Adipocyte (in vitro differentiated cells): Measurements from ENCODE around the gene AHNAK.
"Not testable (repeated sequence)": the region's sequence is repeated elsewhere in the genome, so short reads cannot be mapped to it uniquely, and the experiment has no call there.

ENCODE experiments used
- DNase-seq: peaks from one replicate; pipeline ENCODE4 v3.0.0-alpha.2; 2015; ENCODE audit warnings: low read depth
- H3K27me3 ChIP-seq: replicated peaks from 2 replicates; pipeline ENCODE4 v1.7.0; 2013; ENCODE audit warnings: mild to moderate bottlenecking, low read length, moderate library complexity; ENCODE audit not compliant: control insufficient read depth, insufficient read depth
- H3K36me3 ChIP-seq: 2 replicates; pipeline ENCODE4 v1.7.0; 2013; ENCODE audit warnings: low read length, mild to moderate bottlenecking, moderate library complexity; ENCODE audit not compliant: control insufficient read depth, insufficient read depth, severe bottlenecking
- H3K4me1 ChIP-seq: 2 replicates; pipeline ENCODE4 v1.7.0; 2013; ENCODE audit warnings: mild to moderate bottlenecking, low read length, moderate library complexity; ENCODE audit not compliant: control insufficient read depth, insufficient read depth
- H3K4me3 ChIP-seq: 2 replicates; pipeline ENCODE4 v1.7.0; 2013; ENCODE audit warnings: mild to moderate bottlenecking, low read length, moderate library complexity
- H3K9ac ChIP-seq: 2 replicates; pipeline ENCODE4 v1.7.0; 2013; ENCODE audit warnings: mild to moderate bottlenecking, low read length, moderate library complexity
- H3K9me3 ChIP-seq: 2 replicates; pipeline ENCODE4 v1.7.0; 2013; ENCODE audit warnings: mild to moderate bottlenecking, low read length, moderate library complexity; ENCODE audit not compliant: control insufficient read depth

Gene AHNAK

GRCh38 chr11:62449912-62450311, 96.7 kb downstream of the AHNAK start:
- H3K36me3 ChIP-seq, H3K9ac ChIP-seq, H3K9me3 ChIP-seq, DNase-seq, H3K4me3 ChIP-seq, H3K27me3 ChIP-seq: not testable (repeated sequence)
- H3K4me1 ChIP-seq, result peaks cover 15% of the 10 kb centered on the region

DNA sequence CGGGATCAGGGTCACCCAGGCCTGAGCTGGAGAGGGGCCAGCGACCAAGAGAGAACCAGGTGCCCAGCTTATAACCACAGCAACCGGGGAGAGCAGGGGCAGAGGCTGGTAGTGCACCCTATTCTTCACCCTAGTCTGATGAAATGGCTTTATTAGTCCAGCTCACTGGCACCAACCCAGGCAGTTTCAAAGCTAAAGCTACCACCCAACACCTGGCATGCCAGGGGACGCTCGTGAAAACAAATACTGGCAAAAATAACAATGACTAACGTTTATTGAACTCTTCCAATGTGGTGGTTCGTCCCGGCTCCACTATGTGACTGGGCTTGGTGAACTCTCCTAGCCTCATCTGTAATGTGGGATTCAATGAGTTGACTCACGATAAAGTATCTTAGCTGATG, 97.2 kb downstream of the AHNAK start:
- no peak for DNase-seq
- Histone ChIP-seq H3K4me3 (no peak overlapping the region), H3K36me3 (no peaks in the 10 kb centered on the region), H3K9ac (no peak overlapping the region), H3K4me1 (peaks cover 19% of the 10 kb centered on the region), H3K9me3 (no peaks in the 10 kb centered on the region), H3K27me3 (no peaks in the 10 kb centered on the region)

GRCh38 chr11:62446091-62446490, 100.5 kb downstream of the AHNAK start:
- Histone ChIP-seq H3K4me3 (no peak overlapping the region), H3K27me3 (no peaks in the 10 kb centered on the region), H3K4me1 (peaks cover 31% of the 10 kb centered on the region), H3K9me3 (no peaks in the 10 kb centered on the region), H3K36me3 (no peaks in the 10 kb centered on the region), H3K9ac (no peak overlapping the region)
- no peak for DNase-seq

DNA sequence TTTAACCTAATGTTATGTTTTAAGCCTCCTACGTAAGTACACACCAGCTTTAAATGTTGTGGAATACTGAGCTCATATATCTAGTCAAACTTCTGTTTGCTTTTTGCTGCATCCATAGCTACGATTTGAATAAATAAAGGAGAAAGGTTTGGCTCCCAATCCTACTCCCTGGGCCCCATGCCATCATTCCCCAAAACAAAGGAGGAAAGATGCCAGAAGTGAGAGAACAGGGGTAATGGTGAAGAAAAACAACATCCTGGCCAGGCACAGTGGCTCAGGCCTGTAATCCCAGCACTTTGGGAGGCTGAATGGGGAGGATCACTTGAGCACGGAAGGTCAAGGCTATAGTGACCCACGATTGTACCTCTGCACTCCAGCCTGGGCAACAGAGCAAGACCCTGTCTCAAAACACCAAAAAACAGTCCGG, 101.3 kb downstream of the AHNAK start:
- H3K27me3 ChIP-seq, result no peaks in the 10 kb centered on the region
- no peaks in the 10 kb centered on the region for H3K36me3 ChIP-seq
- H3K4me1 ChIP-seq, result peaks cover 37% of the 10 kb centered on the region
- H3K9ac ChIP-seq, result peak overlapping the region; percentile 86
- peak; percentile 37 for DNase-seq
- H3K4me3 ChIP-seq, result peak overlapping the region; percentile 76
- H3K9me3 ChIP-seq, result no peaks in the 10 kb centered on the region

DNA sequence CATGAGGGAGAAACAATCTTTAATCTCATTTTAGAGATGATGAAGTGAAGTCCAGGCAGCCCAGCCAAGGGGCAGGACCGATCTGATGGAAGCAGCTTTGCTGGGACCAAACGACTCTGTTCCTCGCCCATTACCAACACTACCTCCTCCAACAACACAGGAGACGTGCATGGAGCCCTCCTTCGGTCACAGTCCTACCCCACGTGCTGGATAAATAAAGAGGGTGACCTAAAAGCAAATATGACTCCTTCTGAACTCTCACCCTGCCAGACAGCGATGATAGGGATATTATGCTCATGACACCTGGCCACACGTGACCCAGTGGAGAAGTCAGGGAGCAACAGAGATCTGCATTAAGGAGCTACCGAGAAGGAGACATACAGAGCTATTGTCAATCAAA, 101.8 kb downstream of the AHNAK start:
- H3K9ac ChIP-seq, result peak overlapping the region; percentile 86
- no peak for DNase-seq
- peaks cover 42% of the 10 kb centered on the region for H3K4me1 ChIP-seq
- H3K9me3 ChIP-seq, result no peaks in the 10 kb centered on the region
- no peaks in the 10 kb centered on the region for H3K27me3 ChIP-seq
- H3K36me3 ChIP-seq, result no peaks in the 10 kb centered on the region
- peak overlapping the region; percentile 76 for H3K4me3 ChIP-seq

- H3K9me3 ChIP-seq, result no peaks in the 10 kb centered on the region
- H3K4me3 ChIP-seq, result peak overlapping the region; percentile 76
- H3K27me3 ChIP-seq, result no peaks in the 10 kb centered on the region
These were observed 102.3 kb downstream of the AHNAK start for GRCh38 chr11:62444236-62444833.

GRCh38 chr11:62443390-62444235, 103.0 kb downstream of the AHNAK start:
- Histone ChIP-seq H3K9me3 (no peaks in the 10 kb centered on the region), H3K36me3 (no peaks in the 10 kb centered on the region), H3K4me1 (peaks cover 46% of the 10 kb centered on the region), H3K4me3 (peak overlapping the region; percentile 76), H3K27me3 (no peaks in the 10 kb centered on the region), H3K9ac (peak overlapping the region; percentile 86)
- DNase-seq, result peak; percentile 47

More at GRCh38 chr11:62444236-62444833, 102.3 kb downstream of the AHNAK start:
- DNase-seq, result no peak
- H3K9ac ChIP-seq, result peak overlapping the region; percentile 86
- H3K4me1 ChIP-seq, result peaks cover 46% of the 10 kb centered on the region
- H3K36me3 ChIP-seq, result no peaks in the 10 kb centered on the region

DNA sequence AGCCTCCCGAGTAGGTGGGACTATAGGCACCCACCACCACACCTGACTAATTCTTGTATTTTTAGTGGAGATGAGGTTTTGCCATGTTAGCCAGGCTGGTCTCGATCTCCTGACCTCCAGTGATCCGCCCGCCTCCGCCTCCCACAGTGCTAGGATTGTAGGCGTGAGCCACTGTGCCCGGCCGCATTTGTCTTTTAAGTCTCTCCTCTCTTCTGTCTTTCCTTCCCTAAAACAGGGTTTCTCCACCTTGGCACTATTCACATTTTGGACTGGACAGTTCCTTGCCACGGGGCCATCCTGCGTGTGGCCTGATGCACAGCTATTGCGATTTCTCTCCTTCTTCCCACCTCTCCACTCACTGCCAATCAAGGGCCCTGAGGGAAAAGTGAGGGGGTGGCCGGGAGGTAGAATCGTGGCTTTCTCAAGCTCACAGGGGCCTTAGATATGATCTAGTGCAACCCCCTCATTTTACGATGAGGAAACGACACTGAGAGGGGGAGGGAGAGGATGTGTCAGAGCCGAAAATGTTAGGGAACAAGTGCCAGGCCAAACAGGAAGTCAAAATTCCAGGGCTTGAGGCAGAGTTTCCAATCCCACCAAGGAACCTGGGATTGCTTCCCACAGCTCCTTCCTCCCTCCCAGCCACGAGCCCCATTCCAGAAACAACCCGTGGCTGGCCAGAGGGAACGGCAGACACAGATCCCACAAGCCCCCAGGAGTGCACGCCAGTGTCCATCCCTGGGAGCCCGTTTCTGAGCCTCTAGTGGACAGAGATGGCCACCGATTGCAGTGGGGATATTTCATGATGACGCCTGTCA, 106.6 kb downstream of the AHNAK start:
- Histone ChIP-seq H3K36me3 (no peaks in the 10 kb centered on the region), H3K4me1 (peaks cover 32% of the 10 kb centered on the region), H3K4me3 (peak overlapping the region; percentile 26), H3K27me3 (no peaks in the 10 kb centered on the region), H3K9me3 (no peaks in the 10 kb centered on the region), H3K9ac (peak overlapping the region; percentile 49)
- peak; percentile 55 for DNase-seq

DNA sequence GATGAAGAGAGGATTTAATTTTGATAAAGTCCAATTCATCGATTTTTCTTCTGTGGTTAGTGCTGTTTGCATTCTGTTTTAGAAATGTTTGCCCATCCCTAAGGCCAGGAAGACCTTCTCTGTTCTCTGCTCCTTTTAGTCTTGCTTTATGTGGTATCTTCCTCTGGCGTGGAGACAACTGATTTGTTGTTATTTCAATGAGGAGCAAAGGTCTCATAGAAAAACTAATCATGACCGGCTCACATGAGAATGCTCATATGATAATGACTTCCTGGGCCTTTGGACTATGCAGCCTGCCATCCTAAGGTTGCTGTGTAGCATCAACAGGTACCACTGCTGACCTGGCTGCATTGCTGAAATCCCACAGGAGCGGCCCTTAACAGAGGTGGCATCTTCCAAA, 108.0 kb downstream of the AHNAK start:
- H3K9ac ChIP-seq, result no peak overlapping the region
- no peak overlapping the region for H3K4me3 ChIP-seq
- no peaks in the 10 kb centered on the region for H3K27me3 ChIP-seq
- H3K36me3 ChIP-seq, result no peaks in the 10 kb centered on the region
- DNase-seq, result no peak
- no peaks in the 10 kb centered on the region for H3K9me3 ChIP-seq
- H3K4me1 ChIP-seq, result peaks cover 19% of the 10 kb centered on the region

- no peak overlapping the region for H3K4me3 ChIP-seq
- no peaks in the 10 kb centered on the region for H3K27me3 ChIP-seq
- DNase-seq, result no peak
- H3K36me3 ChIP-seq, result no peaks in the 10 kb centered on the region
- H3K9ac ChIP-seq, result no peak overlapping the region
- peaks cover 15% of the 10 kb centered on the region for H3K4me1 ChIP-seq
- H3K9me3 ChIP-seq, result no peaks in the 10 kb centered on the region
These were observed 109.0 kb downstream of the AHNAK start for GRCh38 chr11:62437616-62438015.
